HG03175 (cell line): ENCODE results near the gene SLC39A13.

Experiments
- ATAC-seq: cut with Tn5 transposase; IDR thresholded peaks from one replicate; pipeline ENCODE4 v1.9.1; 2021; ENCODE audit warnings: mild to moderate bottlenecking, moderate library complexity; ENCODE audit not compliant: unreplicated experiment

SLC39A13 gene

DNA sequence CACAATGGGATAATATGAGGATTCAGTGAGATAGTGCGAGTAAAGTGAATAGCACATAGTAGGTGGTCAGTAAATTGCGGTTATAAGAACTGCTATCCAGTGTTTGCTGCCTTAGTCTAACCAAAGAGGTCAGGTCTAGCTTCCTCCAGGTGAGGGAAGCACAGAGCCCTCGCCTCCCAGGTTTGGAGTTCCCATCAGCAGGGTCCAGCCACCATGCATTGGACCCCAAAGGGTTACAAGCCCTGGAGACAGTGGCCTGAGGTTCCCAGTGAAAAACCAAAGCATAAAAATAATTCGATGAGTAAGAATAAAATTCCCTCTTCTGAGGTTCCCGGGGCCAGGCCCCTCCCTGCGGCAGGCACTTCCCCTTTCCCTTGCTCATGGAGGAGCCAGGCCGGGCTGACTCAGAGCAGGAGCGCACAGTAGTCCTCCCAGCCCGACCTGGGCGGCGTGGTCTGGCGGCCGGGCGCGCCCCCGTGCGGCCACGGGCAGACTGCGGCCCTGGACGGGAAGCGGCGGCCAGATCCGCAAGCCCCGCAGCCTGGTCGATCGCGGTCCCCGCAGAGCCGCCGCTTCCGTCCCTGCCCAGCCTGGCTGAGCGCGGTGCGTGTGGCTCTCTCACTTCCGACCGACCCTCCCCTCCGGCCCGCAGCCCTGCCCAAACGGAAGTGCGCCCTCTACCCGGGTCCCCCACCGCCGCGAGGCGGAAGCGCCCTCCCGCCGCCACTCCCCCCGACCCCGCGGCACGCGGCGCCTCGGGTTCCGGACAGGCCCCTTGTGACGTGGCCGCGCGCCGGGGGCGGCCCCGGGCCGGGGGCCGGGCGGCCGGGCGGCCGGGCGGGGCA is at the start of gene SLC39A13:
SLC39A13 (plus strand) TSS at position 845 of the 845 bp plus-strand sequence. CDS start 1,505 bp downstream, outside the sequence.
- ATAC-seq, result peak; percentile 82

DNA sequence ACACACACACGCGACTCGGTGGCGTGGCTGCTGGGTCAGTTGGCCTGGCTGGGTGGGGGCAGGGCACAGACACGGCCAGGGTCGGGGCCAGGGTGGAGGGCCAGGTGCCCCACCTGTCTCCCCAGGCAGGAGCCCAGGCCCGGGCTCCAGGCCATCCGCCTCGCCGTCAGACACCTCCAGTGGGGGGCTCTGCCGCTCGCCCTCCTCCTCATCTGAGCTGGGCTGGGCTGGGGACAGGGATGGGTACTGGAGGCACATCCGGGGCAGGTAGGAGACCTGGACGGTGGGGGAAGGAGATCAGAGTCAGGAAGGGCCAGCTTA is 49.7 kb upstream of the SLC39A13 start:
- ATAC-seq, result no peak

DNA sequence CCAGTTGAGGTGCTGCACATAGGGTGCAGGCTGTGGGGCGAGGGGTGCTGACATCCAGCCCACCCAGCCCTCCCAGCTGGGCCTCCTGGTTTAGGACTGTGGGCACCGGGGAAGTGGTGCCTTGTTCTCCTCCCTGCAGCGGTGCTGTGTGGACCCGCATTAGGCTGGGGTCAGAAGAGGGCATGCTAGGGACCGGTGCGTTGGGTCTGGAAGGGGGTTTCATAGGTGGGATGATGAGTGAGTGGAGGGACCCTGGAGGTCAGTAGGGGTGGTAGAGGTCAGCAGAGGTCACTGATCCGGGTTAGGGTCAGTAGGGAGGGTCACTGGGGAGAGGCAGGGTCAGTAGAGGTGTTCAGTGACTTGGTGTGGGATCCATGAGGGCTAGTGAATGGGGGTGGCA is 49.2 kb upstream of the SLC39A13 start:
- no peak for ATAC-seq

DNA sequence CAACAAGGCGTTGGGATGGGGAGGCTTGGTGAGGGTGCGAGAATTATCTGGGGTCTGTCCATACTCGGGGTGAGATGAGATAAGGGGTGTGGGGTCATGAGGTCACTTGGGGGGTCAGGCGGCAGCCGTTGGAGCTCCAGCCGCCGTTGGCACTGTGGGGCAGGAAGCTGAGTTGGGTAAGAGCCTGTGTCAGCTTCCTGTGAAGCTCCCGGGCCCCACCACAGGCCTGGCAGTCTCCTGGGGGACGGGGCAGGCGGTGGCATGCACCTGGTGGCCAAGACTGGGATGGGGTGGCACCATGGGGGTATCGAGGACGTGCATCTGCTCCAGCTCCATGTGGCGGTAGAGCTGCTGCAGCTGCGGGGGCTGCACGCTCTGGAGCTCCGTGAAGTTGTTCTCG is 48.8 kb upstream of the SLC39A13 start:
- no peak for ATAC-seq

DNA sequence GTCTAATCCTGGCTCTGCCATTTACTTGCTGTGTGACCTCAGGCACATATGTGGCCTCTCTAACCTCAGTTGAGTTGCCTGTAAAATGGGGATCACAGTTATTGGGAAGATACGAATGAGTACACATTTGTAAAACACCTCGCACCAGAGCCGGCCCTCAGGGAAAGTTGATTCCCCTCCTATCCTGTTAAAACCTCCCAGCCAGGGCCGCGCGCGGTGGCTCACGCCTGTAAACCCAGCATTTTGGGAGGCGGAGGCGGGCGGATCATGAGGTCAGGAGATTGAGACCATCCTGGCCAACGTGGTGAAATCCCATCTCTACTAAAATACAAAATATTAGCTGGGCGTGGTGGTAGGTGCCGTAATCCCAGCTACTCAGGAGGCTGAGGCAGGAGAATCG is 48.0 kb upstream of the SLC39A13 start:
- no peak for ATAC-seq

DNA sequence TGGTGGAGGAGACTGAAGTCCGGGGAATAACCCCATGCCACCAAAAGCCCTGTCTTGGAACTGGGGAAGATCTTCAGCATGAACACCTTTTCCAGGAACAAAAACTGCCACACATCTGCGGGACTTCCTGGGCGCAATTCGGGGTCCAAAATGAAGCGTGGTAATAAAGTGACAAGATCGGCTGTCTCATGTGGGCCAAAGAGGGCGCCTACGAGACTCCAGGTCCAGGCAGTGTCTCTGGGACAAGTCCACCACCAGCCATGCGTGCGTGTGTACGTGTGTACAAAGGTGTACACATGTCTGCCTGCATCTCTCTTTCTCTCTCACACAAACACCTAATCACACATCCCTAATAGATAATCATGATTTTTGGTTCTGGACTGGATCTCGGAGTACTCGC is 47.0 kb upstream of the SLC39A13 start:
- no peak for ATAC-seq

DNA sequence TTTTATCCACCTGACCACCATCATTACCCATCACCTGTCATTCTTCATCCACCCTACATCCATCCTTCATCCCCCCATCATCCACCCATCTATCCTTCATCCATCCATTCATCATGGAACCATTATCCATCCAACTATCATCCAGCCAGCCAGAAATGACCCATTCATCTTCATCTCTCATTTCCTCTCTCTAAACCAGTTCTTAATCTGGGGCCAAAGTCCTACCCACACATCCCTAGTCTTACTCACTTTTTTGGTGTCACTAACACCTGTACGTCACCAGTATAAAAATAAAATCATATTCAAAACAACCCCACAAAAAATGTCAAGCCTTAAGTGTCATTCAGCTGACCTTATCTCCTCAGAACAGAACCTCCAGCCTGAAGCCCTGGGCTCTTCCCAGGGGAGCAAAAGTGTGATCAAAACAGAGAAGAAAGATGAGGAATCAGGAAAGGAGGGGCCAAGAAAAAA is 42.3 kb upstream of the SLC39A13 start:
- ATAC-seq, result no peak

DNA sequence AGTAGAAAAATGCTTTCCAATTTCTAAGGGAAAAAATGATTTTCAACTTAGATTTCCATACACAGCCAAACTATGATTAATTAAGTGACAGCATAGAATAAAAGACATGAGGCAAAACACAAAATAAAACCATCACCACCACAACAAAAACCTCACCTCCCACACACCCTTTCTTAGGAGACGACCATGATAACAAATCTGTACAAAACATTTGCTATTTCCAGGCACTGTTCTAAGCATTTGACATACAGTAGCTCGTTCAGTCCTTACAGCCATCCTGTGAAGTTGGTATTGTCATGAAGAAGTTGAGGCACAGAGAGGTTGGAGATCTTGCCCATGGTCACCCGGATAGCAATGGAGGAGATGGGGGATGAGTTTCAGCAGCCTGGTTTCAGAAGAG is 38.7 kb upstream of the SLC39A13 start:
- no peak for ATAC-seq

DNA sequence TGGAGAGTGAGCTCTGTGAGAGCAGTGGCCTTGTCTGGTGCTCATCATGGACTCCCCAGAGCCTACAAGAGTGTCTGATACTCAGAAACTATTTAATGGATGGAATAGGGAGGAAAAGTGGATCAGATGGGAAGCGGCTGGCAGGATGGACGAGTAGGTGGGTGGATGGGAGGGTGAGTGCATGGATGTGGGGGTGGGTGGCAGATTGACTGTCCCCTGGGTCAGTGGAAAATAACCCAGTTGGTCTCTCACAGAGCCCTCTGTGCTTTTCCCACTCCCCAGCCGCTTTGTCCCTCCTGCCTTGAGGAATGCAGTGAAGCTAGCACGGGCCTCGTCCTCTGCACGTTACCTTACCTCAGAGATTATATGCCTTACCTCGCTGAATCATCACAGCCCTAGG is 36.0 kb upstream of the SLC39A13 start:
- ATAC-seq, result no peak

DNA sequence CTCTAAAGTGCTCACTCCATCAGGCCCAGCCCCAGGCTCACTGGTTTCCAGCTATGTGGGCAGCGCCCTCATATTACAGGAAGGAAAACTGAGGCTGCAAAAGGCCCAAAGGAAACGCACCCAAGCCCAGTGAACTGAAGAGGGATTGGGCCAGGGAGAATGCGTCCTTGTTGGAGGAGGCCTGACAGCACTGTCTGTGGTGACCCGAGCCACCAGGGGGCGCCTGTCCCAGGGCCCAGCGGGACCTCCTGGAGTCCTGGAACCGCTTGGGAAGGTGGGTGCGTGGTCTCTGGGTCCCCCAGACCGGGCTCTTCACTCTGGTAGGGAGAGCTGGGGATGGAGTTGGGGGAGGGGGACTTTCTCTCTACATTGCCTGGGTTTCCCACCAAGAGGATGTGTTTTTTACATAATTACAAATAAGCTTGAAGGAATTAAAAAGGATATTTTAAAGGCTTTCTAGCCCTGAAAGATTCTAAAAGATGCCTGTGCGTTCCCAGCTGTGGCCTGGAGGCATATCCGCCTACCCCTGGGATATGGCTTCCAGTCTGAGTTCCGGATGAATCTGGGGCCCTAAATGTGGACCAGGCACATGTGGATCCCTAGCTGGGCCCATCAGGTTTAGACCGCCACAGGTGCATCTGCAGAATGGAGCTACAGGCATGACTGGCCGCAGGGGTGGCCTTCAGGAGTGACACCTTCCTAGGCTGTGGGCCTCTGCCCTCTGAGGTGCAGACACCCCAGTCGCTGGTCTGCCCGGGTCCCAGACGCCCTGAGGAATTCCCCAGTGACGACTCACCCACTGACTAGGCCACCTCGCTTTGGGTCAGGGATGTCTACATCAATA is 34.3 kb upstream of the SLC39A13 start:
- ATAC-seq, result peak; percentile 32

DNA sequence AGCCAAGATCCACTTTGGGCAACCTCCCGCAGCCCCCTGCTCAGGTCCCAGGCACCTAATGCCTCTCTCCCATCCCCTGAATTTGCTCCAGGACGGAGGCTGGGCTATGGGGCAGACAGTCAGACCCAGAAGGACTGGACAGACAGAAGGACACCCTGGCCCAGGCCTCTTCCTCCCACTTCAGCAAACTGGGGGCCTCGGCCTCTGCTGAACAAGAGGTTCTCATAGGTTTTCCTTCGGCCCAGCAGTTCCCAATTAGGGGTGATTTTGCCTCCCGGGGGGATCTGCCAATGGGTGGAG is 33.7 kb upstream of the SLC39A13 start:
- no peak for ATAC-seq

DNA sequence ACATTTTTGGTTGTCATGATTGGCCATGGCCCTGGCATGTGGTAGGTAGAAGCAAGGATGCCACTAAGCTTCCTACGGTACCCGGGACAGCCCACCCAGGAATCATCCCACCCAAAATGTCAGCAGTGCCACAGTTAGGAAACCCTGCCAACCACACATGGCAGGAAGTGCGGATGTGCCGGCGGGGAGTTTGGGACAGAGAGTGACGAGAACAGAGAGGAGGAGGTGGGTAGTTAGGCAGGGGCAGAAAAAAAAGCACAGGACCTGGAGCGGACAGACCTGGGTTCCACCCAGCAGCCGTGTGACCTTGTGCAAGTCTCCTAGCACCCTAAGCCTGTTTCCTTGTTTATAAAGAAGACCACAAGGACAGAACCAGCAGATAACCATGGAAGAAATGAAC is 33.4 kb upstream of the SLC39A13 start:
- no peak for ATAC-seq

DNA sequence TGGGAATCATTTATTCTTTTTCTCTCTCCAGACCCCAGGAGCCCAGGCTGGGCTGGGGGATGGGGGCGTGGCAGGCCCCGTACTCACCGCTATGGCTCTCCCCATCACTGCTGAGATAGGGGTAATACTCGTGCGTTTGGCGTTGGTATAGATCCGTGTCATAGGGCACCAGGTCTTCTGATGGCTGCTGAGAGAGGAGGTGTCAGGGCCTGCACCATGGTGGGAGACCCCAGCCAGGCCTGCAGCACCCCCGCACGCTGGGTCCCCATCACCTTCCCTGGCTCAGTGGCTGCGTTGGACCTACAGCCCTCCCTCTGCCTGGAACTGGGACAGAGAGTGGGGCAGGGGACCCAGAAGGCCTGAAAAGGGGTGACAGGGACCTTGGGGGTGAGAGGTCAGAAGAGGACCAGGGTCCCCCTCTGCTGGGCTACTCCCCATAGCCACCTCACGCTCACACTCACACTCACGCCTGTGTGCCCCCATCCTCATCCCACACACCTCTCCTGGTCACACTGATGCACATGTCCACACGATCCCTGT is 32.8 kb upstream of the SLC39A13 start:
- ATAC-seq, result no peak

DNA sequence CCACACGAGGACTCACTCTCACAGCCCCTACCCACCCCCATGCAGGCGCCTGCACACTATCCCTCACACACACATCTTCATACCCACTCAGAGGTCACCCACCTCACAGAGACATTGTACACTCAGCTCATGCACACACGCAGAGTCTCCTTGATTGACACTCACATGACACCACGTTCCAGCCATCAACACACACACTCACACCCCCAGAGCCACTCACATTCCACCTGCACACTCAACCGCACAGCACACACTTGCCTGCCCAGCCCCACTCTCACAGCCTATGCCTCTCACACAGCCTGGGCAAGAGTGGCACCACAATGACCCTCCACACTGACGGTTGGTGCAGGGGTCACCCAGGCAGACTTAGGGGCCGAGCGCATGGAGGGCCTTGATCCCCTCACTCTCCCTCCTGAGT is 32.3 kb upstream of the SLC39A13 start:
- ATAC-seq, result no peak

DNA sequence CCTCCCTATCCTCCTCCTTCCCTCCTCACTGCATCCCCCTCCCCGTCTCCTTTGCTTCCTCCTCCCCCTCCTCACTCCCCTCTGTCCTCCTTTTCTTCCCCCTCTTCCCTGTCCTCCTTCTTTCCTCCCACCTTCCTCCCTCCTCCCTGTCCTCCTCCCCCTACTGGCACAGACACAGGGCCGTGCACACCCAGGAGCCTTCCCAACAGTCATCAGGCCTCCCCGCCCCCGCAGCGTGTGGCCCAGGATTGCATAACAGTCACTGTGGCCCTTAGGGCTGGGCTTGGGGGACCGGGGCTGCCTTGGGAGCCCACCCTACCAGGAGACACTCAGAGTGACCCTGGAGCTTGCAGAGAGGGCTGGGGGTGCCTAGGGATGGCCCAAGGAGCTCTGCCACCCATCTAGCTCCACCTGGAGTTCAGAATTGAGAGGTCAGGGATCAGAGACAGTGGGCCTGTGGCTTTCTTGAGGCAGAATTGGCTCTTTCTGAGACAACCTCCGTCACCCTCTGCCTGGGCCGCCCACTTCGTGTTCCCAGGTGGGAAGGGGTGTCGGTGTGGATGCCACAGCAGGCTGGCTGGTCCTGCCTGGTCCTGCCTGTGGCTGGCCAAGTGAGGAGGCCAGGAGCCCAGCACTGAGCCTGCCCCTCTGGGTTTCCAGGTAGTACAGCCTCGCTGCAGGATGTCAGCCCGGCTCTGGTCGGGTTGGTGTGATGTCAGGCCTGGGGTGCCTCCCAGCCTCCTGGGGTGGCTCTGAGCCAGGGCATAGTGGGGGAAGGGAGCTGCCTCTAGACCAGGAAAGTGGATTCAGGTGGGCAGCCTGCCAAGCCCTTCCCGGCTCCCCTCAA is 31.6 kb upstream of the SLC39A13 start:
- ATAC-seq, result peak; percentile 43

DNA sequence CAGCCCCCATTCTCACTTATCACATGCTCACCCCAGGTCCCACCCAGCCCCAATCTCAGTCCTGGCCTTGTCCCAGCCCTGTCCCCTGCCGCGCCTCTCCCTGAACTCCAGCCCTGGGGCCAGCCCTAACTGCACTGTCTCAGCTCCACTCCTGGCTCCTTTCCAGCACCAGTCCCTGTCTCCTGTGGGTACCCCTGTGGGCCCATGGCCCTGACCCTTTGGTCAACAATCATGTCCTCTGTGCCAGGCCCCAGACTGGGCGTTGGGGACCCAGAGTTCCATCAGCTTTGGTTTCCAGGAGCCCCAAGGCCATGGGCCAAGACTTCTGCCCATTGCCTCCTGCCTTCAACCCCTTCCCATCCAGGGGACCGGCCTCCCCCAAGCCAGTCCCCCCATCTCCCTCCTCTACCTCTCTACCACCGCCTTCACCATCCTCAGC is 30.8 kb upstream of the SLC39A13 start:
- ATAC-seq, result peak; percentile 12

DNA sequence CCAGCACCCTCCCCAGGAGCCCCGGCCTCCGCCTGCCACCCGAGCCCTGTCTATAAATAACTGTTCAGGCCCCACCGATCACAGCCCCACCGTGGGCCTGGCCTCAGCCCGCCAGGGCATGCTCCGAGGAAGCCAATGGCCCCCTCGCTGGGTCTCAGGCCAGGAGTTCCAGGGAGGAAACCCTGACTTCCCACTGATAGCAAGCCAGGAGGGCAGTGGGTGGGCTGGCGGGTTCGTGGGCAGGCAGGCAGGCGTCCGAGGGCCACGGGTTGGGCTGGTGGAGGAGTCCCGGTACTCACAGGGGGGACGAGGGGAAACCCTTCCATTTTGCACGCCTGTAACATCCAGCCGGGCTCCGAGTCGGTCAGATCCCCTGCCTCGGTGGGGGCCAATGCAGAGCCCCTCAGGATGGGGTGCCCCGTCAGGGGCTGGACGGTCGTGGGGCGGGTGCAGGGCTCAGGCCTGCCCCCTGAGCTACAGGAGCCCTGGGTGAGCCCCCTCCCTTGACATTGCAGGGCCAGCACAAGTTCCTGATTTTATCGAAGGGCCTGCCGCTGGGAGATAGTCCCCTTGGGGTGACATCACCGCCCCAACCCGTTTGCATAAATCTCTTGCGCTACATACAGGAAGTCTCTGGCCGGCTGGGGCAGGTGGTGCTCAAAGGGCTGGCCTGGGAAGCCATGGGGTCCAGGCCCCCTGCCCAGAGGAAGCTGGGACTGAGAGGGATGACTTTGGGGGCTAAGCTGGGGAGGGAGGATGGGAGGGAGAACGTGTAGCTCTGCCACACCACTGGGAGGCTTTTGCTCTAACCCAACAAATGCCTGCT is 30.2 kb upstream of the SLC39A13 start, which contains the start of gene SPI1:
SPI1 (minus strand) TSS at position 538 of the 826 bp plus-strand sequence; CDS start at position 344, 194 bp downstream.
- peak; percentile 80 for ATAC-seq

DNA sequence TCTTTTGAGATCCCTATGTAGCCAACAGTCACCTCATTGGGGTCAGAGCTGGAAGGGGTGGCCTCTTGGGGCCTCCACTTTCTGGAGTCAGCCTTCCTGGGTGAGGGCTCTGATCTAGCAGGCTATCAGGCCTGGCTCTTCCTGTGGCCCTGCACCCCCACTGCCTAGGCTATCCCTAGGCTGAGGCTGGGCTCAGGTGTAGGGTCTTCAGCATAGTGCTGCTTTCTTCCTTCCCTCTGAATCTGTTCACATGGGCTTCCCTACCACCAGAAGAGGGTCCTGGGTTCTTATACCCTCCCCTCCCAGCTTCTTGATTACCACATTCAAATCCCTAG is 29.6 kb upstream of the SLC39A13 start:
- ATAC-seq, result no peak

DNA sequence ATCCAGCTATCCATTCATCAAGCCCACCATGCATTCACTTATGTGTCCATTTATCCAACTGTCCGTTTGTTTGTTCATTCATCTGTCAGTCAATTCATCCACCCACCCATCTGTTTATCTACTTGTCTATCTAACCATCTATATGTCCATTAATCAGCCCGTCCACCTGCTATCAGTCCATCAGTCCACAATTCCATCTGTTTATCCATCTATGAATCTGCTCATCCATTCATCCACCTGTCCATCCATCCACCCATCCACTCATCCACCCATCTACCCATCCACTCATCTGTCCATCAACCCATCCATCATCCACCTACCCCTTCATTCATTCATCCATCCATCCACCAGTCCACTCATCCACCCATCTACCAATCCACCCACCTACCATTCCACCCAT is 29.1 kb upstream of the SLC39A13 start:
- ATAC-seq, result no peak

DNA sequence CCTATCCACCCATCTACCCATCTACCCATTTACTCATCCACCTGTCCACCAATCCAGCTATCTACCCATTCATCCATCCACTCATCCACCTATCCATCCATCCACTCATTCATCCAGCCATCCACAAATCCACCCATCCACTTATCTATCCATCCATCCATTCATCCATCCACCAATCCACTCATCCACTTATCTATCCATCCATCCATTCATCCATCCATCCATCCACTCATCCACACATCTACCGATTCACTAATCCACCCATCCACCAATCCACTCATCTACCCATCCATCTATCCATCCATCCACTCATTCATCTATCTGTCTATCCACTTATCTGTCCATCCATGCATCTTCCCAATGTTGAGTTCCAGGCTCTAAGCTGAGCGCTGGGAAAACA is 28.3 kb upstream of the SLC39A13 start:
- no peak for ATAC-seq
